Neural progenitor cell (in vitro differentiated cells): ENCODE measurements around the gene PALM2AKAP2. TPM values are rescaled to one million over a fixed set of nuclear protein-coding genes. Genes with fewer than 3 reads are reported as not detected.

Source experiments
- DNase-seq: peaks from one replicate; pipeline ENCODE4 v3.0.0-alpha.2; 2016; ENCODE audit warnings: low spot score
- H2AFZ ChIP-seq: fragments of 200-600 bp; sonication (generic); replicated peaks from 2 replicates; pipeline ENCODE4 v1.6.1; 2016; ENCODE audit warnings: antibody characterized with exemption
- H3F3A ChIP-seq: fragments of 200-600 bp; sonication (generic); 2 replicates; pipeline ENCODE4 v1.6.1; 2016; ENCODE audit warnings: antibody characterized with exemption, low read depth
- H3K27ac ChIP-seq: fragments of 200-600 bp; sonication (generic); 2 replicates; pipeline ENCODE4 v1.5.1; 2016; ENCODE audit warnings: mild to moderate bottlenecking
- H3K27me3 ChIP-seq: fragments of 200-600 bp; sonication (generic); 2 replicates; pipeline ENCODE4 v1.6.1; 2016; ENCODE audit warnings: mild to moderate bottlenecking, moderate library complexity
- H3K36me3 ChIP-seq: fragments of 200-600 bp; sonication (generic); 2 replicates; pipeline ENCODE4 v1.5.1; 2016
- H3K4me1 ChIP-seq: fragments of 200-600 bp; sonication (generic); 2 replicates; pipeline ENCODE4 v1.6.1; 2016; ENCODE audit warnings: mixed run types
- H3K4me2 ChIP-seq: fragments of 200-600 bp; sonication (generic); 2 replicates; pipeline ENCODE4 v1.6.1; 2016
- H3K4me3 ChIP-seq: fragments of 200-600 bp; sonication (generic); 2 replicates; pipeline ENCODE4 v1.5.1; 2016
- H3K79me2 ChIP-seq: fragments of 200-600 bp; sonication (generic); 2 replicates; pipeline ENCODE4 v1.6.1; 2016; ENCODE audit warnings: low read depth
- H3K9ac ChIP-seq: fragments of 200-600 bp; sonication (generic); 2 replicates; pipeline ENCODE4 v1.6.1; 2016
- H3K9me3 ChIP-seq: fragments of 200-600 bp; sonication (generic); 2 replicates; pipeline ENCODE4 v1.5.1; 2016; ENCODE audit warnings: low read depth
- H4K20me1 ChIP-seq: fragments of 200-600 bp; sonication (generic); 2 replicates; pipeline ENCODE4 v1.6.1; 2016; ENCODE audit warnings: low read depth
- H3K27ac Mint-ChIP-seq: 3 replicates; pipeline ENCODE4 v1.8.0; 2021; ENCODE audit warnings: mixed read lengths
- H3K27me3 Mint-ChIP-seq: 2 replicates; pipeline ENCODE4 v1.8.0; 2022; ENCODE audit warnings: low read depth, mild to moderate bottlenecking, inconsistent platforms, moderate library complexity, mixed read lengths; ENCODE audit not compliant: insufficient read depth
- H3K36me3 Mint-ChIP-seq: 3 replicates; pipeline ENCODE4 v1.8.0; 2021; ENCODE audit warnings: mixed read lengths
- H3K4me1 Mint-ChIP-seq: 3 replicates; pipeline ENCODE4 v1.8.0; 2021; ENCODE audit warnings: mixed read lengths
- H3K4me3 Mint-ChIP-seq: 3 replicates; pipeline ENCODE4 v1.8.0; 2021; ENCODE audit warnings: mild to moderate bottlenecking, moderate library complexity, mixed read lengths
- H3K9me3 Mint-ChIP-seq: 3 replicates; pipeline ENCODE4 v1.8.0; 2020; ENCODE audit warnings: mixed read lengths
- CTCF ChIP-seq: fragments of 200-600 bp; sonication (generic); IDR thresholded peaks from 2 replicates; pipeline ENCODE4 v1.5.1; 2017; ENCODE audit warnings: antibody characterized with exemption, mild to moderate bottlenecking
- EZH2 ChIP-seq: fragments of 200-600 bp; sonication (generic); IDR thresholded peaks from 2 replicates; pipeline ENCODE4 v1.6.1; 2017; ENCODE audit warnings: antibody characterized with exemption, mild to moderate bottlenecking, moderate library complexity
- EZH2phosphoT487 ChIP-seq: fragments of 200-600 bp; sonication (generic); IDR thresholded peaks from 2 replicates; pipeline ENCODE4 v1.6.1; 2017; ENCODE audit warnings: antibody characterized with exemption
- total RNA-seq: library from RNA; depleted of rRNA; stranded (reverse); fragments of >200 nt; gene quantifications from 2 replicates; pipeline ENCODE4 v1.2.3, GENCODE V29; 2015; ENCODE audit warnings: low replicate concordance

Gene PALM2AKAP2
- total RNA-seq, 1 donor from 2014 or later, result 3.9 TPM

- peaks cover 3% of the 10 kb centered on the region for H3K4me1 Mint-ChIP-seq
- no peak overlapping the region for H3K27ac ChIP-seq
- no peaks in the 10 kb centered on the region for H3K27me3 Mint-ChIP-seq
- H3K79me2 ChIP-seq, result no peaks in the 10 kb centered on the region
- no peaks in the 10 kb centered on the region for H3K27me3 ChIP-seq
- H3K27ac Mint-ChIP-seq, result no peak overlapping the region
- peaks cover 10% of the 10 kb centered on the region for H3K9me3 Mint-ChIP-seq
- H4K20me1 ChIP-seq, result no peaks in the 10 kb centered on the region
- no peak overlapping the region for H2AFZ ChIP-seq
- no peaks in the 10 kb centered on the region for H3F3A ChIP-seq
- DNase-seq, result no peak
- no peak overlapping the region for H3K4me3 ChIP-seq
- H3K4me1 ChIP-seq, result no peaks in the 10 kb centered on the region
- H3K9me3 ChIP-seq, result no peaks in the 10 kb centered on the region
- H3K4me3 Mint-ChIP-seq, result no peak overlapping the region
- H3K36me3 Mint-ChIP-seq, result no peaks in the 10 kb centered on the region
- H3K36me3 ChIP-seq, result no peaks in the 10 kb centered on the region
- no peak overlapping the region for H3K4me2 ChIP-seq
- TF ChIP-seq CTCF, result no peak
- TF ChIP-seq EZH2, result no peak
- TF ChIP-seq EZH2phosphoT487, result no peak
- no peak overlapping the region for H3K9ac ChIP-seq
These were observed 26.6 kb downstream of the PALM2AKAP2 start for GRCh38 chr9:109806506-109807115.

GRCh38 chr9:109811876-109812275, 31.9 kb downstream of the PALM2AKAP2 start:
- H3K9me3 ChIP-seq, result no peaks in the 10 kb centered on the region
- DNase-seq, result no peak
- Mint-ChIP-seq H3K9me3 (peaks cover 8% of the 10 kb centered on the region), H3K27me3 (no peaks in the 10 kb centered on the region), H3K27ac (no peak overlapping the region), H3K4me1 (peaks cover 16% of the 10 kb centered on the region), H3K36me3 (no peaks in the 10 kb centered on the region), H3K4me3 (no peak overlapping the region)
- no peaks in the 10 kb centered on the region for H3K27me3 ChIP-seq
- no peak overlapping the region for H3K9ac ChIP-seq
- no peaks in the 10 kb centered on the region for H3K79me2 ChIP-seq
- TF ChIP-seq EZH2 (no peak), EZH2phosphoT487 (no peak), CTCF (no peak)
- H3K36me3 ChIP-seq, result no peaks in the 10 kb centered on the region
- no peaks in the 10 kb centered on the region for H4K20me1 ChIP-seq
- no peak overlapping the region for H2AFZ ChIP-seq
- H3K4me2 ChIP-seq, result no peak overlapping the region
- H3K4me3 ChIP-seq, result no peak overlapping the region
- no peaks in the 10 kb centered on the region for H3K4me1 ChIP-seq
- no peak overlapping the region for H3K27ac ChIP-seq
- H3F3A ChIP-seq, result no peaks in the 10 kb centered on the region

- Histone ChIP-seq H4K20me1 (no peaks in the 10 kb centered on the region), H3K4me1 (no peaks in the 10 kb centered on the region), H3K79me2 (no peaks in the 10 kb centered on the region), H3K27me3 (no peaks in the 10 kb centered on the region), H3K9me3 (no peaks in the 10 kb centered on the region), H3K36me3 (no peaks in the 10 kb centered on the region), H3K27ac (no peak overlapping the region), H3K9ac (no peak overlapping the region), H3F3A (no peaks in the 10 kb centered on the region), H2AFZ (no peak overlapping the region), H3K4me2 (no peak overlapping the region), H3K4me3 (no peak overlapping the region)
- Mint-ChIP-seq H3K36me3 (no peaks in the 10 kb centered on the region), H3K27ac (no peak overlapping the region), H3K4me1 (peaks cover 16% of the 10 kb centered on the region), H3K4me3 (no peak overlapping the region), H3K9me3 (peaks cover 8% of the 10 kb centered on the region), H3K27me3 (no peaks in the 10 kb centered on the region)
- no peak for DNase-seq
- no peak for TF ChIP-seq CTCF
- TF ChIP-seq EZH2, result no peak
- TF ChIP-seq EZH2phosphoT487, result no peak
These were observed 32.3 kb downstream of the PALM2AKAP2 start for GRCh38 chr9:109812331-109812730.
